SK-N-SH (cell line): ENCODE data around the gene SPP2. TPM values are rescaled to one million over a fixed set of nuclear protein-coding genes. Genes with fewer than 3 reads are reported as not detected.

Experiments
- CTCF ChIA-PET: fragments of 300-600, 350-600 bp; formaldehyde crosslinking; extraction: SDS; loops from one replicate; lab custom pipeline; 2021; lab: Yijun Ruan, JAX
- POLR2A ChIA-PET: fragments of 350-600 bp; sonication (Branson Sonifier 250); formaldehyde crosslinking; extraction: SDS; loops from one replicate; lab custom pipeline; 2020; ENCODE audit warnings: antibody characterized with exemption, inconsistent platforms; lab: Yijun Ruan, JAX
- DNase-seq: peaks from one replicate; pipeline ENCODE4 v3.0.0; 2012
- H2AFZ ChIP-seq: fragments of 200-600 bp; sonication (generic); 2 replicates; pipeline ENCODE4 v1.8.1; 2016; ENCODE audit warnings: antibody characterized with exemption, mild to moderate bottlenecking, low read depth
- H3F3A ChIP-seq: fragments of 200-600 bp; sonication (generic); replicated peaks from 2 replicates; pipeline ENCODE3; 2016; ENCODE audit warnings: antibody characterized with exemption, mild to moderate bottlenecking; ENCODE audit not compliant: insufficient read depth
- H3K27ac ChIP-seq, 2 experiments: fragments of 200-500 bp in 1 of 2; fragments of 200-600 bp in 1 of 2; sonication (Bioruptor generic) in 1 of 2; sonication (generic), shearing (Covaris generic) in 1 of 2; 2 replicates each; pipeline versions ENCODE4 v1.5.1 to v1.6.1; 2014 to 2016; ENCODE audit warnings: low read depth in 2 of 2, inconsistent platforms in 1 of 2, low read length in 1 of 2, mild to moderate bottlenecking in 1 of 2, mixed read lengths in 1 of 2
- H3K27me3 ChIP-seq: fragments of 200-600 bp; sonication (generic), shearing (Covaris generic); 2 replicates; pipeline ENCODE4 v1.6.1; 2016; ENCODE audit warnings: mixed run types; ENCODE audit not compliant: insufficient read depth
- H3K36me3 ChIP-seq, 2 experiments: fragments of 200-500 bp in 1 of 2; fragments of 200-600 bp in 1 of 2; sonication (Bioruptor generic) in 1 of 2; sonication (generic) in 1 of 2; replicated peaks in 1 of 2; 2 replicates each; pipeline versions ENCODE3 to v1.5.1; 2014 to 2016; ENCODE audit warnings: low read length in 1 of 2, mild to moderate bottlenecking in 1 of 2; ENCODE audit not compliant: insufficient read depth in 2 of 2, control insufficient read depth in 1 of 2
- H3K4me1 ChIP-seq, 2 experiments: fragments of 200-500 bp in 1 of 2; fragments of 200-600 bp in 1 of 2; sonication (Bioruptor generic) in 1 of 2; sonication (generic), shearing (Covaris generic) in 1 of 2; 2 replicates each; pipeline versions ENCODE4 v1.5.1 to v1.6.1; 2014 to 2016; ENCODE audit warnings: low read depth in 1 of 2, low read length in 1 of 2, mixed run types in 1 of 2; ENCODE audit not compliant: insufficient read depth in 2 of 2, control insufficient read depth in 1 of 2
- H3K4me2 ChIP-seq: fragments of 200-600 bp; sonication (generic), shearing (Covaris generic); 2 replicates; pipeline ENCODE4 v1.6.1; 2017; ENCODE audit warnings: mixed run types
- H3K4me3 ChIP-seq, 2 experiments: fragments of 200-500 bp in 1 of 2; fragments of 200-600 bp in 1 of 2; sonication (Bioruptor generic) in 1 of 2; sonication (generic), shearing (Covaris generic) in 1 of 2; 2 replicates each; pipeline versions ENCODE4 v1.5.1 to v1.8.1; 2014 to 2016; ENCODE audit warnings: low read depth in 2 of 2, inconsistent platforms in 1 of 2, low read length in 1 of 2, mild to moderate bottlenecking in 1 of 2, mixed read lengths in 1 of 2, moderate library complexity in 1 of 2
- H3K79me2 ChIP-seq: fragments of 200-600 bp; sonication (generic); 2 replicates; pipeline ENCODE4 v1.8.1; 2017; ENCODE audit warnings: mild to moderate bottlenecking; ENCODE audit not compliant: insufficient read depth
- H3K9ac ChIP-seq: fragments of 200-600 bp; sonication (generic); 2 replicates; pipeline ENCODE4 v1.6.1; 2017; ENCODE audit warnings: mixed run types
- H3K9me2 ChIP-seq: fragments of 200-600 bp; sonication (generic); 2 replicates; pipeline ENCODE4 v1.6.1; 2017; ENCODE audit warnings: mixed run types
- H3K9me3 ChIP-seq: fragments of 200-600 bp; sonication (generic); 2 replicates; pipeline ENCODE4 v1.6.1; 2017; ENCODE audit warnings: mixed run types, mild to moderate bottlenecking, moderate library complexity
- H4K20me1 ChIP-seq: fragments of 200-600 bp; sonication (generic); 2 replicates; pipeline ENCODE4 v1.6.1; 2017; ENCODE audit warnings: mild to moderate bottlenecking, mixed run types; ENCODE audit not compliant: insufficient read depth
- ELF1 ChIP-seq: IDR thresholded peaks from 2 replicates; pipeline ENCODE4 v1.4.0; 2012
- EP300 ChIP-seq, 2 experiments: IDR thresholded peaks; 2 replicates each; pipeline versions ENCODE4 v1.4.0 to v1.6.1; 2012; ENCODE audit warnings: borderline replicate concordance in 1 of 2, low read depth in 1 of 2, low read length in 1 of 2
- FOXJ3 ChIP-seq: sonication (generic); formaldehyde crosslinking; IDR thresholded peaks from 2 replicates; pipeline ENCODE4 v1.5.1; 2020; ENCODE audit warnings: mild to moderate bottlenecking, missing genetic modification reagents
- NRF1 ChIP-seq: IDR thresholded peaks from 2 replicates; pipeline ENCODE4 v1.6.1; 2012; ENCODE audit warnings: low read depth, mild to moderate bottlenecking, low read length
- PBX3 ChIP-seq: IDR thresholded peaks from 2 replicates; pipeline ENCODE4; 2012
- RCOR1 ChIP-seq: fragments of 150-350 bp; IDR thresholded peaks from 2 replicates; pipeline ENCODE4 v1.6.1; 2017; ENCODE audit warnings: antibody characterized with exemption, low read length
- REST ChIP-seq: IDR thresholded peaks from 2 replicates; pipeline ENCODE4 v1.6.1; 2012; ENCODE audit warnings: mild to moderate bottlenecking, low read depth, low read length, moderate library complexity
- RXRA ChIP-seq: IDR thresholded peaks from 2 replicates; pipeline ENCODE4 v1.4.0; 2012; ENCODE audit warnings: low read depth, mild to moderate bottlenecking, borderline replicate concordance
- SIN3A ChIP-seq: IDR thresholded peaks from 2 replicates; pipeline ENCODE4 v1.6.1; 2012; ENCODE audit warnings: low read depth, mild to moderate bottlenecking, low read length, moderate library complexity, borderline replicate concordance
- TAF1 ChIP-seq: IDR thresholded peaks from 2 replicates; pipeline ENCODE4 v1.6.1; 2012; ENCODE audit warnings: low read depth, mild to moderate bottlenecking, low read length, moderate library complexity, borderline replicate concordance
- TCF12 ChIP-seq: IDR thresholded peaks from 2 replicates; pipeline ENCODE4 v1.4.0; 2012
- USF1 ChIP-seq: IDR thresholded peaks from 2 replicates; pipeline ENCODE4 v1.4.0; 2012; ENCODE audit warnings: low read depth, borderline replicate concordance
- USF2 ChIP-seq: fragments of 150-350 bp; IDR thresholded peaks from 2 replicates; pipeline ENCODE4 v1.6.1; 2017; ENCODE audit warnings: antibody characterized with exemption, low read length, low read depth, borderline replicate concordance
- WGBS: methylation state at CpG from one replicate; pipeline ENCODE4 v1.1.6; 2017; ENCODE audit warnings: low lambda C conversion rate; 5-methylcytosine and 5-hydroxymethylcytosine counted together
- polyA plus RNA-seq, 3 experiments: library from polyadenylated mRNA; depleted of rRNA; stranded (reverse); fragments of >200 nt; gene quantifications; 2 replicates each; pipeline ENCODE4 v1.2.3, GENCODE V29; 2012

Gene SPP2
- polyA plus RNA-seq, 1 of the 3 experiments (the other 2 are of a cell fraction): 0.30 TPM

GRCh38 chr2:234100686-234101085 lies 50.2 kb downstream of the SPP2 start:
- 91% methylated on average over 4 of the region's 4 CpGs for WGBS
- CTCF ChIA-PET: no interaction called here
- H3K4me3 ChIP-seq: no peak overlapping the region
- H3K27me3 ChIP-seq: no peaks in the 10 kb centered on the region
- H3K4me1 ChIP-seq: no peaks in the 10 kb centered on the region
- H3F3A ChIP-seq: no peaks in the 10 kb centered on the region
- no peaks in the 10 kb centered on the region for H3K36me3 ChIP-seq
- no peak overlapping the region for H3K4me2 ChIP-seq
- H4K20me1 ChIP-seq: no peaks in the 10 kb centered on the region
- TF ChIP-seq REST (no peak), TCF12 (no peak), SIN3A (no peak), USF1 (no peak), PBX3 (no peak), ELF1 (no peak), FOXJ3 (no peak), EP300 (IDR thresholded peaks at IDR 0.05; ENCODE audit: borderline replicate concordance in 1 of 2, low read depth in 1 of 2, low read length in 1 of 2) (no peak), NRF1 (no peak), RXRA (no peak), RCOR1 (no peak), TAF1 (no peak), USF2 (no peak)
- H3K9me3 ChIP-seq: no peaks in the 10 kb centered on the region
- no peak overlapping the region for H3K27ac ChIP-seq
- H2AFZ ChIP-seq: no peak overlapping the region
- no peaks in the 10 kb centered on the region for H3K79me2 ChIP-seq
- no peaks in the 10 kb centered on the region for H3K9me2 ChIP-seq
- POLR2A ChIA-PET: no interaction called here
- H3K9ac ChIP-seq: no peak overlapping the region
- no peak for DNase-seq
